SK-N-SH (cell line): ENCODE results near the gene PADI4.

ENCODE experiments used
- CTCF ChIP-seq: fragments of 200-600 bp; sonication (generic); IDR thresholded peaks from 2 replicates; pipeline ENCODE4 v1.6.1; 2017; ENCODE audit warnings: antibody characterized with exemption, mild to moderate bottlenecking, moderate library complexity
- GATA2 ChIP-seq: sonication (generic); formaldehyde crosslinking; IDR thresholded peaks from 2 replicates; pipeline ENCODE4 v1.5.0; 2020; ENCODE audit warnings: mild to moderate bottlenecking, missing genetic modification reagents
- NRF1 ChIP-seq: IDR thresholded peaks from 2 replicates; pipeline ENCODE4 v1.6.1; 2012; ENCODE audit warnings: low read depth, mild to moderate bottlenecking, low read length
- RXRA ChIP-seq: IDR thresholded peaks from 2 replicates; pipeline ENCODE4 v1.4.0; 2012; ENCODE audit warnings: low read depth, mild to moderate bottlenecking, borderline replicate concordance
- SMC3 ChIP-seq: IDR thresholded peaks from 2 replicates; pipeline ENCODE4 v1.6.1; 2012; ENCODE audit warnings: low read depth, low read length, improper control_type of control experiment
- TEAD4 ChIP-seq: IDR thresholded peaks from 2 replicates; pipeline ENCODE4 v1.4.0; 2012; ENCODE audit warnings: mild to moderate bottlenecking, borderline replicate concordance; ENCODE audit not compliant: insufficient read depth

- TF ChIP-seq NRF1 (no peak), RXRA (no peak), CTCF (no peak), SMC3 (no peak), GATA2 (CRISPR knock-in tag) (no peak), TEAD4 (no peak)
These were observed 21.6 kb downstream of the PADI4 start for GRCh38 chr1:17329610-17330009.
